HepG2 (cell line): ENCODE measurements around the gene TAF13. TPM values are rescaled to one million over a fixed set of nuclear protein-coding genes. Genes with fewer than 3 reads are reported as not detected.

Source experiments
- E2F1 ChIP-seq: sonication (generic); formaldehyde crosslinking; IDR thresholded peaks from 2 replicates; pipeline ENCODE4 v1.5.0; 2020; ENCODE audit warnings: missing genetic modification reagents
- EEA1 ChIP-seq: sonication (generic); formaldehyde crosslinking; IDR thresholded peaks from 2 replicates; pipeline ENCODE4 v1.5.1; 2020; ENCODE audit warnings: mild to moderate bottlenecking, missing genetic modification reagents, borderline replicate concordance
- EED ChIP-seq: sonication (generic); formaldehyde crosslinking; IDR thresholded peaks from 2 replicates; pipeline ENCODE4 v1.5.0; 2020; ENCODE audit warnings: mild to moderate bottlenecking, missing genetic modification reagents
- ELF3 ChIP-seq: IDR thresholded peaks from 2 replicates; pipeline ENCODE4 v1.6.1; 2016; ENCODE audit warnings: missing genetic modification reagents, missing compliant biosample characterization
- FOXA3 ChIP-seq: IDR thresholded peaks from 2 replicates; pipeline ENCODE4 v1.6.1; 2016; ENCODE audit warnings: missing genetic modification reagents, missing compliant biosample characterization
- GRHL1 ChIP-seq: sonication (generic); formaldehyde crosslinking; conservative IDR thresholded peaks from 2 replicates; pipeline ENCODE4 v1.8.0; 2022; ENCODE audit warnings: missing genetic modification reagents
- HMG20B ChIP-seq: conservative IDR thresholded peaks from 2 replicates; pipeline ENCODE4 v1.6.1; 2016; ENCODE audit warnings: missing genetic modification reagents, missing compliant biosample characterization
- MYPOP ChIP-seq: sonication (generic); formaldehyde crosslinking; IDR thresholded peaks from 2 replicates; pipeline ENCODE4 v1.8.1; 2023; ENCODE audit warnings: mild to moderate bottlenecking, moderate library complexity, missing genetic modification reagents
- REXO4 ChIP-seq: sonication (generic); formaldehyde crosslinking; IDR thresholded peaks from 2 replicates; pipeline ENCODE4 v1.8.0; 2022; ENCODE audit warnings: missing genetic modification reagents, mild to moderate bottlenecking, borderline replicate concordance
- STAG1 ChIP-seq: sonication (generic); formaldehyde crosslinking; IDR thresholded peaks from 2 replicates; pipeline ENCODE4 v1.4.0; 2020; ENCODE audit warnings: missing genetic modification reagents
- TERF1 ChIP-seq: sonication (generic); formaldehyde crosslinking; IDR thresholded peaks from 2 replicates; pipeline ENCODE4 v1.8.0; 2022; ENCODE audit warnings: mild to moderate bottlenecking, missing genetic modification reagents, moderate library complexity
- ZFP62 ChIP-seq: sonication (generic); formaldehyde crosslinking; IDR thresholded peaks from 2 replicates; pipeline ENCODE4 v1.4.0; 2020; ENCODE audit warnings: missing genetic modification reagents
- ZNF263 ChIP-seq: sonication (generic); formaldehyde crosslinking; IDR thresholded peaks from 2 replicates; pipeline ENCODE4 v1.4.0; 2020; ENCODE audit warnings: missing genetic modification reagents
- ZNF280D ChIP-seq: sonication (generic); formaldehyde crosslinking; IDR thresholded peaks from 2 replicates; pipeline ENCODE4 v1.5.1; 2020; ENCODE audit warnings: mild to moderate bottlenecking, missing genetic modification reagents
- ZNF501 ChIP-seq: sonication (generic); formaldehyde crosslinking; IDR thresholded peaks from 2 replicates; pipeline ENCODE4 v1.5.1; 2020; ENCODE audit warnings: mild to moderate bottlenecking, moderate library complexity, missing genetic modification reagents
- ZNF660 ChIP-seq: sonication (generic); formaldehyde crosslinking; IDR thresholded peaks from 2 replicates; pipeline ENCODE4 v1.5.1; 2020; ENCODE audit warnings: mild to moderate bottlenecking, low read depth, missing genetic modification reagents, borderline replicate concordance
- ZNF678 ChIP-seq: sonication (generic); formaldehyde crosslinking; IDR thresholded peaks from 2 replicates; pipeline ENCODE4 v1.4.0; 2020; ENCODE audit warnings: mild to moderate bottlenecking, missing genetic modification reagents
- ZNF737 ChIP-seq: sonication (generic); formaldehyde crosslinking; IDR thresholded peaks from 2 replicates; pipeline ENCODE4 v1.5.0; 2020; ENCODE audit warnings: missing genetic modification reagents, mild to moderate bottlenecking, borderline replicate concordance
- ZNF772 ChIP-seq: sonication (generic); formaldehyde crosslinking; IDR thresholded peaks from 2 replicates; pipeline ENCODE4 v1.5.0; 2020; ENCODE audit warnings: mild to moderate bottlenecking, missing genetic modification reagents
- ZNF777 ChIP-seq: sonication (generic); formaldehyde crosslinking; IDR thresholded peaks from 2 replicates; pipeline ENCODE4 v1.4.0; 2020; ENCODE audit warnings: missing genetic modification reagents
- polyA plus RNA-seq, 8 experiments: library from polyadenylated mRNA; depleted of rRNA in 3 of 8; stranded (reverse) in 7 of 8; unstranded in 1 of 8; fragments of >200 nt; fragmentation: Illumina TruSeq in 4 of 8; extraction: Trizol in 4 of 8; gene quantifications; 2 replicates each; pipeline versions ENCODE4 v1.2.1 to v1.2.3, GENCODE V29; 2011 to 2016; ENCODE audit warnings: low read depth in 4 of 8, missing spikeins in 1 of 8, mixed read lengths in 1 of 8; ENCODE audit not compliant: insufficient read depth in 1 of 8
- total RNA-seq, 5 experiments: library from RNA; depleted of rRNA; stranded (reverse); fragments of >200 nt; fragmentation: Illumina TruSeq; extraction: Trizol; gene quantifications; 2 replicates each; pipeline ENCODE4 v1.2.3, GENCODE V29; 2016; ENCODE audit warnings: low read depth in 1 of 5

Gene TAF13
- total and polyA plus RNA-seq, 2 of the 13 experiments (the other 11 are each of a cell fraction or from before 2014, with no cell fraction given), result 11.5 to 36.3 TPM

- TF ChIP-seq HMG20B (CRISPR knock-in tag), result no peak; the same call in 1 of the 2 replicates
- no peak for TF ChIP-seq GRHL1
- TF ChIP-seq ELF3, result peak; percentile 77
- peak; percentile 72 for TF ChIP-seq ZNF777 (CRISPR knock-in tag)
- peak; percentile 52; the same call in 1 of the 2 replicates for TF ChIP-seq MYPOP (CRISPR knock-in tag)
- TF ChIP-seq STAG1 (CRISPR knock-in tag), result no peak
- no peak for TF ChIP-seq EED (CRISPR knock-in tag)
- peak; percentile 86; the same call in 1 of the 2 replicates for TF ChIP-seq EEA1 (CRISPR knock-in tag)
- no peak for TF ChIP-seq REXO4 (CRISPR knock-in tag)
- TF ChIP-seq ZFP62 (CRISPR knock-in tag), result no peak
- peak; percentile 93 for TF ChIP-seq FOXA3 (CRISPR knock-in tag)
- TF ChIP-seq ZNF737, result no peak
- TF ChIP-seq ZNF280D, result no peak
- no peak for TF ChIP-seq ZNF660 (CRISPR knock-in tag)
- TF ChIP-seq ZNF678 (CRISPR knock-in tag), result no peak
- TF ChIP-seq ZNF501 (CRISPR knock-in tag), result peak; percentile 94
- no peak for TF ChIP-seq ZNF263 (CRISPR knock-in tag)
- TF ChIP-seq ZNF772 (CRISPR knock-in tag), result peak; percentile 60
- TF ChIP-seq TERF1, result no peak
- no peak for TF ChIP-seq E2F1 (CRISPR knock-in tag)
Observed at GRCh38 chr1:109090196-109091077, 14.6 kb upstream of the TAF13 start, which contains the start of gene TMEM167B (continued).
